ENCODE measurements around the gene SIPA1L2. TPM values are rescaled to one million over a fixed set of nuclear protein-coding genes. Genes with fewer than 3 reads are reported as not detected.

SIPA1L2 gene
- total RNA-seq, 4 donors from 2014 or later, result 38.0 to 72.4 (median 44.6) TPM

DNA sequence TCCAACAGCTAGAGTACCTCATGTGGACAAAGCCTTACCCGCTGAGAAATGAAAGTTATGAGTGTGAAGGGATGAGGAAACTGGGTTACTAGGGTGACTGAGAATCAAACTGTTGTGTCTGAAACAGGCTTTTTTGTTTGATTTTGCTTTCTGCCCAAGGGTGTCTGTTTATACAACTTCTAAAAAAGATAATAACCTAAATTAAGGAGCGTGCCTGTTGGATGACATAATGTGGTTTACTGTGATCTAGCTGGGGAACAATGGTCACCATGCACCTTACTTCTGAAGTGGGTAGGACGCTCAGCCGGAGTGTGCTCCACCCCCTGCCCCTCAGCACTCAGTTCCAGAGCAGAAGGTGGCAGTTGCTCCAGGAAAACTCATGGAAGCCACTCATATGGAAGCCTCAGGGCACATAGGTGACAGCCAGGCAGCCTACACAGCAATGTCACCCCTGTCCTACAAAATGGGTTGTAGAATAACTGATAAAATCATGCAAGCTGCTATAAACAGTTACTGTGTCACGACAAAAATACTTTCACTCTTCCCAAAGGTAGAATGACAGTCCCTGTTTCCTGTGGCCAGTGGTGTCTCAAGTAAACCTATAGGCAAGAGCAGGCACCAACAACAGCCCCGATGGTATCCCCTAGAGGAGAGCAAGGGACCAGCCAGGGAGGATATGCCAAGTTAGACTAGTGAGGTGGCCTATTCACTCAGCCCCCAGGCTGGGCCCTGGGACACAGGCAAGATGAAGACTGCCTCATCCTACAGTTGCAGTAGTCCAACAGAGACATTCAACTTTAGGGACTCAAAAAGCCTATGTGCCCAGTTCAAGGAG, 29.3 kb downstream of the SIPA1L2 start:
- no peaks in the 10 kb centered on the region for H3K36me3 ChIP-seq
- peak overlapping the region in 1 of 4 donors; percentile 2 for H3K27ac ChIP-seq
- DNase-seq, result no peak
- TF ChIP-seq, protein P1, sequence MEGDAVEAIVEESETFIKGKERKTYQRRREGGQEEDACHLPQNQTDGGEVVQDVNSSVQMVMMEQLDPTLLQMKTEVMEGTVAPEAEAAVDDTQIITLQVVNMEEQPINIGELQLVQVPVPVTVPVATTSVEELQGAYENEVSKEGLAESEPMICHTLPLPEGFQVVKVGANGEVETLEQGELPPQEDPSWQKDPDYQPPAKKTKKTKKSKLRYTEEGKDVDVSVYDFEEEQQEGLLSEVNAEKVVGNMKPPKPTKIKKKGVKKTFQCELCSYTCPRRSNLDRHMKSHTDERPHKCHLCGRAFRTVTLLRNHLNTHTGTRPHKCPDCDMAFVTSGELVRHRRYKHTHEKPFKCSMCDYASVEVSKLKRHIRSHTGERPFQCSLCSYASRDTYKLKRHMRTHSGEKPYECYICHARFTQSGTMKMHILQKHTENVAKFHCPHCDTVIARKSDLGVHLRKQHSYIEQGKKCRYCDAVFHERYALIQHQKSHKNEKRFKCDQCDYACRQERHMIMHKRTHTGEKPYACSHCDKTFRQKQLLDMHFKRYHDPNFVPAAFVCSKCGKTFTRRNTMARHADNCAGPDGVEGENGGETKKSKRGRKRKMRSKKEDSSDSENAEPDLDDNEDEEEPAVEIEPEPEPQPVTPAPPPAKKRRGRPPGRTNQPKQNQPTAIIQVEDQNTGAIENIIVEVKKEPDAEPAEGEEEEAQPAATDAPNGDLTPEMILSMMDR (IDR thresholded peaks at IDR 0.05), result no peak
- TF ChIP-seq POLR2A (IDR thresholded peaks at IDR 0.05), result no peak
- no peak overlapping the region for H3K4me3 ChIP-seq
- H3K9me3 ChIP-seq, result no peaks in the 10 kb centered on the region
- no peaks in the 10 kb centered on the region for H3K4me1 ChIP-seq
- H3K27me3 ChIP-seq, result no peaks in the 10 kb centered on the region

DNA sequence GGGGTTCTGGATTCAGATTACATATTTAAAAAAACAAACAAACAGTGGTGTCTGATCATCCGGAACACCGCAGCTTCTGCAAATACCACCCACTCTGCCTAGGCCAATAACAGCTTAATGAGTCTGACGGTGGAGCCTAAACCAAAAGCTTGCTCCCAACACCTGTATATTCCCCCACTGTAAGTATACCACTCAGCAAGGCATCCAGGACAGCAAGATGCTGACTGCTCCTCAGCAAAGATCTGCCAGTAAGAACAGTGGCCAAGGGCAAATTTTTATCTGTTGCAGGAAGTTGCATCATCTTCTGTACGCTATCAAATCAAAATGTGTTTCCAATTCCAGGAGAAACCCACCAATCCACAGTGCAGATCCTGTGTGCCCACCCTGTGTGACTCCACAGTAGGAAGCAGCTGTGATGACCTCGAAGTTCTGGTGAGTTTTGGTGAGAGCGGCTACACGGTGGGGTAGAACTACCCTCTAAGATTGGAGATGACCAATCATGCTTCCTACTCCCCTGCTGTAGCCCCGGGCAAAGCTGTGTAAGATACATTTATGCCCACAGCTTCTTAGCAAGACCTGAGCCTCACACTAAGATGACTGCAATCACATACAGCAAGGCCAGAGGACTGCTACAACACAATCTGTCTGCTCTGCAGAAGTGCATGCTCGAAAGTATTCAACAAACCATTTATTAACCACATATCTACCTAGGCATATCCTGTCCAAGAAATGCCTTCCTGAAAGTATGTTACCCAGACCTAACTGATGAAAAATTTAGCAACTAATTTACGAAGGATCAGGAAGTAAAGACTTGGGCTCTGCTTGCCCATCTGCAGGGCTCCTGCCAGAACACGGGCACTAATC, 30.5 kb downstream of the SIPA1L2 start:
- H3K27me3 ChIP-seq, result no peaks in the 10 kb centered on the region
- H3K4me3 ChIP-seq, result no peak overlapping the region
- no peak overlapping the region for H3K27ac ChIP-seq
- H3K4me1 ChIP-seq, result no peaks in the 10 kb centered on the region
- TF ChIP-seq POLR2A (IDR thresholded peaks at IDR 0.05), result no peak
- TF ChIP-seq, protein P1 (IDR thresholded peaks at IDR 0.05), result no peak
- no peak for DNase-seq
- H3K9me3 ChIP-seq, result no peaks in the 10 kb centered on the region
- no peaks in the 10 kb centered on the region for H3K36me3 ChIP-seq

DNA sequence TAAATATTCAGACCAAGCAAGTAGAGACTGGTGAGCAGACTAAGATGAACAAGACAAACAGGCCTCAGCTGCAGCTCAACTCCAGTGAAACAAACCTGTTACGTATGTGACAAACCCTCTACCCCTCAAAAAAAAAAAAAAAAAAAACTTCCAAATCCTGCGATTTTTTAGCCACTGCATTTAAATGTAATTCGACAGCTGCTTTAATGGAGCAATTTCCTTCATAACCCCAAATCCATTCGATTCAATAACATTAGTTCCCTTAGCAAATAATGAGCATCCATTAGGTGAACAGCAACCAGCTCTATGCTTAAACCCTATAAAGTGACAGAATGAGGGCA, 31.1 kb downstream of the SIPA1L2 start:
- H3K9me3 ChIP-seq, result no peaks in the 10 kb centered on the region
- no peaks in the 10 kb centered on the region for H3K36me3 ChIP-seq
- no peak for TF ChIP-seq POLR2A (IDR thresholded peaks at IDR 0.05)
- TF ChIP-seq, protein P1 (IDR thresholded peaks at IDR 0.05), result no peak
- H3K27ac ChIP-seq, result no peak overlapping the region
- H3K27me3 ChIP-seq, result no peaks in the 10 kb centered on the region
- no peaks in the 10 kb centered on the region for H3K4me1 ChIP-seq
- DNase-seq, result no peak
- H3K4me3 ChIP-seq, result no peak overlapping the region

DNA sequence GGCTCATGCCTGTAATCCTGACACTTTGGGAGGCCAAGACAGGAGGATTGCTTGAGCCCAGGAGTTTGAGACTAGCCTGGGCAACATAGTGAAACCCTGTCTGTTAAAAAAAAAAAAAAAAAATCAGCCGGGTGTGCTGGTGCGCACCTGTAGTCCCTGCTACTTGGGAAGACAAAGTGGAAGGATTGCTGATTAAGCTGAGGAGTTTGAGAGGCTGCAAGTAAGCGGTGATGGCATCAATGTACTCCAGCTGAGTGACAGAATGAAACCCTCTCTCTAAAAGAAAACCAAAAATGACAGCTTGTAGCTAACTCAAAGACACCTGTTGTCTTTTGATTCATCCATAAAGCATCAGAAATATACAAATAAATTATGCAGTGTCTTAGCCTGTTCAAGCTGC, 31.8 kb downstream of the SIPA1L2 start:
- Histone ChIP-seq H3K27me3 (no peaks in the 10 kb centered on the region), H3K27ac (no peak overlapping the region), H3K9me3 (no peaks in the 10 kb centered on the region), H3K36me3 (no peaks in the 10 kb centered on the region), H3K4me3 (no peak overlapping the region), H3K4me1 (no peaks in the 10 kb centered on the region)
- TF ChIP-seq POLR2A (IDR thresholded peaks at IDR 0.05), result no peak
- TF ChIP-seq, protein P1 (IDR thresholded peaks at IDR 0.05), result no peak
- no peak for DNase-seq

DNA sequence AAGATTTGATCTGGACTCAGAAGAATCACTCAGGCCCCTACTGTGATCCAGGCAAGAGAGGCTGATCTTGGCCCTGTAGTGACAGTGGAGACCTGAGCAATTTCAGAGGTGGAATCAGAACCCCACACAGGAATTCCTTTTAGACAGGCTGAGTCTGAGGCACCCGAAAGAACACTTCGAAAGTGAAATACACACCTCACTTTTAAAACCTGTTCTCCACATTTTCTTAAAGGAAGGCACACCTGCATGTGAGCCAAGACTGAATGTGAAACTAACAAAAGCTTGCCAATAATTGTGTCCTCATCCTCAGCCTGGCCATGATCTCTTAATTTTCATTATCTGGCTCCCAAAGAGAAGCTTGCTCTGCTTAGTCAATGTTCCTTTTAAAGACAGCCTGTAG, 32.2 kb downstream of the SIPA1L2 start:
- Histone ChIP-seq H3K36me3 (no peaks in the 10 kb centered on the region), H3K27me3 (no peaks in the 10 kb centered on the region), H3K9me3 (no peaks in the 10 kb centered on the region), H3K4me3 (no peak overlapping the region), H3K27ac (no peak overlapping the region), H3K4me1 (no peaks in the 10 kb centered on the region)
- TF ChIP-seq, protein P1 (IDR thresholded peaks at IDR 0.05), result no peak
- no peak for TF ChIP-seq POLR2A (IDR thresholded peaks at IDR 0.05)
- no peak for DNase-seq

All from Peyer's patch (tissue), 4 donors.